Umbilical cord (tissue), 2 donors: ENCODE measurements around the gene E4F1. TPM values are rescaled to one million over a fixed set of nuclear protein-coding genes. Genes with fewer than 3 reads are reported as not detected.
A peak's percentile ranks its signal among the peaks of the same experiment; 100 is the strongest.
"Not testable (repeated sequence)": the region's sequence is repeated elsewhere in the genome, so short reads cannot be mapped to it uniquely, and the experiment has no call there.

Experiments used
- DNase-seq: peaks from one replicate; pipeline ENCODE4 v3.0.0-alpha.2; 2015; ENCODE audit warnings: low spot score
- total RNA-seq: library from RNA; depleted of rRNA; stranded (reverse); fragments of >200 nt; gene quantifications from one replicate; pipeline ENCODE4 v1.2.3, GENCODE V29; 2014; ENCODE audit warnings: low replicate concordance; ENCODE audit not compliant: insufficient read depth

E4F1 gene
- total RNA-seq, 1 donor from 2014 or later: 14.7 TPM

- DNase-seq: no peak
Observed at GRCh38 chr16:2244301-2244700, 20.9 kb downstream of the E4F1 start.

GRCh38 chr16:2244926-2245795, 21.8 kb downstream of the E4F1 start:
- no peak for DNase-seq

GRCh38 chr16:2246301-2246885, 23.0 kb downstream of the E4F1 start:
- no peak for DNase-seq

- peak; percentile 13 for DNase-seq
Observed at GRCh38 chr16:2250652-2251295, 27.4 kb downstream of the E4F1 start.

GRCh38 chr16:2251296-2252111, 28.1 kb downstream of the E4F1 start, which contains the start of gene ECI1:
ECI1 (minus strand) TSS chr16:2251587; CDS start chr16:2251566, 21 bp downstream.
- DNase-seq: peak; percentile 97

- no peak for DNase-seq
Observed at GRCh38 chr16:2252806-2253148, 29.4 kb downstream of the E4F1 start.

- DNase-seq: no peak
Observed at GRCh38 chr16:2253293-2253692, 29.9 kb downstream of the E4F1 start.

GRCh38 chr16:2256531-2257140, 33.2 kb downstream of the E4F1 start:
- DNase-seq: no peak

- DNase-seq: no peak
Observed at GRCh38 chr16:2257726-2258125, 34.3 kb downstream of the E4F1 start.

- DNase-seq: not testable (repeated sequence)
Observed at GRCh38 chr16:2258530-2258929, 35.1 kb downstream of the E4F1 start.

GRCh38 chr16:2260250-2260649, 36.9 kb downstream of the E4F1 start:
- no peak for DNase-seq

- not testable (repeated sequence) for DNase-seq
Observed at GRCh38 chr16:2263026-2263425, 39.6 kb downstream of the E4F1 start.

GRCh38 chr16:2266887-2267286, 43.5 kb downstream of the E4F1 start:
- DNase-seq: not testable (repeated sequence)

GRCh38 chr16:2267505-2267912, 44.1 kb downstream of the E4F1 start:
- DNase-seq: peak; percentile 2

- DNase-seq: peak; percentile 98
Observed at GRCh38 chr16:2267913-2268666, 44.7 kb downstream of the E4F1 start, which contains the start of gene RNPS1. RNPS1 (minus strand) TSS chr16:2268126; CDS start chr16:2264643, 3,483 bp downstream.

GRCh38 chr16:2270070-2270462, 46.7 kb downstream of the E4F1 start:
- no peak for DNase-seq

- no peak for DNase-seq
Observed at GRCh38 chr16:2270588-2271470, 47.4 kb downstream of the E4F1 start.

GRCh38 chr16:2271848-2272461, 48.6 kb downstream of the E4F1 start:
- DNase-seq: no peak

- no peak for DNase-seq
Observed at GRCh38 chr16:2273484-2273883, 50.1 kb downstream of the E4F1 start.
